Measurements from ENCODE around the gene PLTP.
"Not testable (repeated sequence)": the region's sequence is repeated elsewhere in the genome, so short reads cannot be mapped to it uniquely, and the experiment has no call there.

Gene PLTP

GRCh38 chr20:45919542-45920399, 7.8 kb upstream of the PLTP start:
- DNase-seq (ENCODE audit: low read depth), result no peak

- DNase-seq (ENCODE audit: low read depth), result no peak
These were observed 7.0 kb upstream of the PLTP start for GRCh38 chr20:45918779-45919537.

GRCh38 chr20:45918182-45918737, 6.3 kb upstream of the PLTP start:
- no peak for DNase-seq (ENCODE audit: low read depth)

GRCh38 chr20:45917790-45918141, 5.8 kb upstream of the PLTP start:
- DNase-seq (ENCODE audit: low read depth), result no peak

- DNase-seq (ENCODE audit: low read depth), result no peak
These were observed 1.2 kb upstream of the PLTP start for GRCh38 chr20:45913116-45913515.

- no peak for DNase-seq (ENCODE audit: low read depth)
These were observed 358 bp upstream of the PLTP start for GRCh38 chr20:45912344-45912682.

GRCh38 chr20:45910670-45911485, 1.1 kb downstream of the PLTP start:
- peak; percentile 79 for DNase-seq (ENCODE audit: low read depth)

- DNase-seq (ENCODE audit: low read depth), result no peak
These were observed 1.9 kb downstream of the PLTP start for GRCh38 chr20:45909817-45910669.

- DNase-seq (ENCODE audit: low read depth), result no peak
These were observed 2.6 kb downstream of the PLTP start for GRCh38 chr20:45909336-45909808.

GRCh38 chr20:45908084-45908483, 3.9 kb downstream of the PLTP start:
- DNase-seq (ENCODE audit: low read depth), result no peak

GRCh38 chr20:45907219-45907948, 4.6 kb downstream of the PLTP start:
- no peak for DNase-seq (ENCODE audit: low read depth)

- DNase-seq (ENCODE audit: low read depth), result no peak
These were observed 6.4 kb downstream of the PLTP start for GRCh38 chr20:45905505-45906079.

- no peak for DNase-seq (ENCODE audit: low read depth)
These were observed 7.1 kb downstream of the PLTP start for GRCh38 chr20:45904583-45905504.

GRCh38 chr20:45902199-45902701, 9.7 kb downstream of the PLTP start:
- no peak for DNase-seq (ENCODE audit: low read depth)

- not testable (repeated sequence) for DNase-seq (ENCODE audit: low read depth)
These were observed 10.6 kb downstream of the PLTP start for GRCh38 chr20:45901332-45901731.

- no peak for DNase-seq (ENCODE audit: low read depth)
These were observed 12.7 kb downstream of the PLTP start for GRCh38 chr20:45899046-45899835.

GRCh38 chr20:45898285-45898684, 13.7 kb downstream of the PLTP start:
- no peak for DNase-seq (ENCODE audit: low read depth)

- no peak for DNase-seq (ENCODE audit: low read depth)
These were observed 14.3 kb downstream of the PLTP start for GRCh38 chr20:45897692-45898091.

Measured in stimulated activated CD8-positive, alpha-beta memory T cell treated with anti-CD3 and anti-CD28 coated beads, Interleukin-12 subunit alpha, Interleukin-12 subunit beta, amount 100 ng/mL, for 1 hour (primary cell).